Caco-2 (cell line): ENCODE results near the gene SPECC1L. TPM values are rescaled to one million over a fixed set of nuclear protein-coding genes. Genes with fewer than 3 reads are reported as not detected.

Source experiments
- BruUV-seq: library from RNA; stranded (reverse); fragments of 400-500 nt; replicated peaks from 2 replicates; lab custom pipeline; 2021; lab: Mats Ljungman, UMichigan
- CTCF ChIA-PET: fragments of 300-600 bp; sonication (Branson Sonifier 250); formaldehyde crosslinking; loops from one replicate; lab custom pipeline; 2022; ENCODE audit warnings: antibody characterized with exemption; lab: Charles Lee
- POLR2A ChIA-PET: fragments of 300-600 bp; sonication (Branson Sonifier 250); formaldehyde crosslinking; loops from one replicate; lab custom pipeline; 2022; ENCODE audit warnings: antibody characterized with exemption; lab: Charles Lee
- DNase-seq, 2 experiments: peaks; one replicate each; pipeline versions ENCODE4 v3.0.0 to v3.0.0-alpha.2; 2020 to 2022
- H3K27me3 ChIP-seq: replicated peaks from 2 replicates; pipeline ENCODE4 v1.6.0; 2011; ENCODE audit warnings: low read length; ENCODE audit not compliant: control insufficient read depth, insufficient read depth
- H3K36me3 ChIP-seq: 2 replicates; pipeline ENCODE4 v1.5.1; 2011; ENCODE audit warnings: low read length; ENCODE audit not compliant: control insufficient read depth, insufficient read depth
- H3K4me1 ChIP-seq: fragments of 250-450 bp; sonication (Bioruptor Pico); 2 replicates; pipeline ENCODE4 v1.5.1; 2020; ENCODE audit warnings: mild to moderate bottlenecking
- H3K4me3 ChIP-seq: 2 replicates; pipeline ENCODE4 v1.5.1; 2011; ENCODE audit warnings: low read depth, mild to moderate bottlenecking, control low read depth, low read length
- H3K9me3 ChIP-seq: fragments of 250-450 bp; sonication (Bioruptor Pico); 2 replicates; pipeline ENCODE4 v1.5.1; 2020; ENCODE audit warnings: mild to moderate bottlenecking, moderate library complexity
- H3K27ac Mint-ChIP-seq: one replicate; pipeline ENCODE4 v1.8.0; 2022; ENCODE audit warnings: mixed read lengths; ENCODE audit not compliant: unreplicated experiment
- H3K27me3 Mint-ChIP-seq: one replicate; pipeline ENCODE4 v1.8.0; 2022; ENCODE audit warnings: mixed read lengths; ENCODE audit not compliant: insufficient read depth, unreplicated experiment
- H3K36me3 Mint-ChIP-seq: one replicate; pipeline ENCODE4 v1.8.0; 2022; ENCODE audit warnings: mild to moderate bottlenecking, mixed read lengths; ENCODE audit not compliant: insufficient read depth, unreplicated experiment
- H3K4me1 Mint-ChIP-seq: one replicate; pipeline ENCODE4 v1.8.0; 2022; ENCODE audit warnings: low read depth, mixed read lengths; ENCODE audit not compliant: unreplicated experiment
- H3K4me3 Mint-ChIP-seq: one replicate; pipeline ENCODE4 v1.8.0; 2022; ENCODE audit warnings: mild to moderate bottlenecking, moderate library complexity, mixed read lengths; ENCODE audit not compliant: unreplicated experiment
- H3K9me3 Mint-ChIP-seq: one replicate; pipeline ENCODE4 v1.8.0; 2022; ENCODE audit warnings: mixed read lengths; ENCODE audit not compliant: unreplicated experiment
- intact Hi-C: fragments of 100-400 bp; cut with micrococcal nuclease; formaldehyde crosslinking; loops from one replicate; pipeline ENCODE4 v1.10.0; 2022; ENCODE audit not compliant: unreplicated experiment
- total RNA-seq: library from RNA; stranded (reverse); gene quantifications from 2 replicates; pipeline ENCODE4 v1.2.3, GENCODE V29; 2022
- TF ChIP-seq, protein P1 (sequence below), 2 experiments: fragments of 200-600 bp in 1 of 2; IDR thresholded peaks; 1 replicate in 1 of 2; 2 replicates in 1 of 2; pipeline versions ENCODE4 v1.5.1 to v1.8.0; 2011 to 2022; ENCODE audit warnings: antibody characterized with exemption in 1 of 2, control low read depth in 1 of 2, inconsistent platforms in 1 of 2, low read depth in 1 of 2, low read length in 1 of 2, mild to moderate bottlenecking in 1 of 2, moderate library complexity in 1 of 2; ENCODE audit not compliant: insufficient read depth in 1 of 2, severe bottlenecking in 1 of 2, unreplicated experiment in 1 of 2

The SPECC1L gene
- total RNA-seq, 1 experiment from 2014 or later, result 72.8 TPM

DNA sequence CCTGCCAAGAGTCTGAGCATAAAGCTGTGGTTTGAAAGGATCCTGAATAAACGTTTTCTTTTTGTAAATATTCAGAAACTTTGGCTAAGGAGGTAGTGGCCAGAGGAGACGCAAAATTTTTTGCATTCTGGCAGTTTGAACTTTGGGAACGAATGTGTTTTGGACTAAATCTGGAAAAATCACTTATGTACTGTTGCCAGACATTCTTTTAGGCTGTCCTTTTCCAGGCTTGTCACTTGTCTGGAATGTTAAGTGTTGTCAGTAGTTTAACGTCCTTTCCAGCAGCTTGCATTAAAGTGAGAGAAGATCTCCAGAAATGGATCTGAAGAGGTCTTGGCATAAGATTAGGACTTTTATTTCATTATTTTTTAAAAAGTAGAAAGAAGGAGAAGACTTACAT lies 18.5 kb downstream of the SPECC1L start:
- Histone ChIP-seq H3K27me3 (no peaks in the 10 kb centered on the region), H3K36me3 (no peaks in the 10 kb centered on the region), H3K4me3 (no peak overlapping the region), H3K9me3 (no peaks in the 10 kb centered on the region), H3K4me1 (peaks cover 8% of the 10 kb centered on the region)
- Mint-ChIP-seq H3K36me3 (peaks cover 6% of the 10 kb centered on the region), H3K4me3 (no peak overlapping the region), H3K9me3 (no peaks in the 10 kb centered on the region), H3K27ac (no peak overlapping the region), H3K27me3 (no peaks in the 10 kb centered on the region), H3K4me1 (peaks cover 18% of the 10 kb centered on the region)
- intact Hi-C loops, result no loop called here
- TF ChIP-seq, protein P1, sequence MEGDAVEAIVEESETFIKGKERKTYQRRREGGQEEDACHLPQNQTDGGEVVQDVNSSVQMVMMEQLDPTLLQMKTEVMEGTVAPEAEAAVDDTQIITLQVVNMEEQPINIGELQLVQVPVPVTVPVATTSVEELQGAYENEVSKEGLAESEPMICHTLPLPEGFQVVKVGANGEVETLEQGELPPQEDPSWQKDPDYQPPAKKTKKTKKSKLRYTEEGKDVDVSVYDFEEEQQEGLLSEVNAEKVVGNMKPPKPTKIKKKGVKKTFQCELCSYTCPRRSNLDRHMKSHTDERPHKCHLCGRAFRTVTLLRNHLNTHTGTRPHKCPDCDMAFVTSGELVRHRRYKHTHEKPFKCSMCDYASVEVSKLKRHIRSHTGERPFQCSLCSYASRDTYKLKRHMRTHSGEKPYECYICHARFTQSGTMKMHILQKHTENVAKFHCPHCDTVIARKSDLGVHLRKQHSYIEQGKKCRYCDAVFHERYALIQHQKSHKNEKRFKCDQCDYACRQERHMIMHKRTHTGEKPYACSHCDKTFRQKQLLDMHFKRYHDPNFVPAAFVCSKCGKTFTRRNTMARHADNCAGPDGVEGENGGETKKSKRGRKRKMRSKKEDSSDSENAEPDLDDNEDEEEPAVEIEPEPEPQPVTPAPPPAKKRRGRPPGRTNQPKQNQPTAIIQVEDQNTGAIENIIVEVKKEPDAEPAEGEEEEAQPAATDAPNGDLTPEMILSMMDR (IDR thresholded peaks at IDR 0.05; ENCODE audit: insufficient read depth in 1 of 2, low read depth in 1 of 2, low read length in 1 of 2, severe bottlenecking in 1 of 2, unreplicated experiment in 1 of 2), result no peak
- no TSS peak for BruUV-seq
- DNase-seq, result no peak
- ChIA-PET POLR2A (no interaction called here), CTCF (interaction anchor here (0.7 kb wide), 1 partner anchor 132 kb away, joined by 6 read pairs; no protein-coding TSS in a partner anchor)

GRCh38 chr22:24289741-24290163 lies 19.1 kb downstream of the SPECC1L start:
- ChIA-PET CTCF (no interaction called here), POLR2A (no interaction called here)
- Mint-ChIP-seq H3K4me3 (no peak overlapping the region), H3K36me3 (peaks cover 6% of the 10 kb centered on the region), H3K4me1 (peaks cover 14% of the 10 kb centered on the region), H3K27ac (no peak overlapping the region), H3K9me3 (no peaks in the 10 kb centered on the region), H3K27me3 (no peaks in the 10 kb centered on the region)
- H3K9me3 ChIP-seq, result no peaks in the 10 kb centered on the region
- intact Hi-C loops, result no loop called here
- H3K4me1 ChIP-seq, result peaks cover 5% of the 10 kb centered on the region
- BruUV-seq, result no TSS peak
- TF ChIP-seq, protein P1 (IDR thresholded peaks at IDR 0.05; ENCODE audit: insufficient read depth in 1 of 2, low read depth in 1 of 2, low read length in 1 of 2, severe bottlenecking in 1 of 2, unreplicated experiment in 1 of 2), result no peak
- no peak overlapping the region for H3K4me3 ChIP-seq
- H3K27me3 ChIP-seq, result no peaks in the 10 kb centered on the region
- no peak for DNase-seq
- H3K36me3 ChIP-seq, result no peaks in the 10 kb centered on the region

GRCh38 chr22:24290459-24290858 lies 19.8 kb downstream of the SPECC1L start:
- H3K4me1 ChIP-seq, result peaks cover 4% of the 10 kb centered on the region
- no peak for DNase-seq
- BruUV-seq, result no TSS peak
- no peaks in the 10 kb centered on the region for H3K27me3 Mint-ChIP-seq
- ChIA-PET CTCF (no interaction called here), POLR2A (no interaction called here)
- no peaks in the 10 kb centered on the region for H3K36me3 ChIP-seq
- no peak overlapping the region for H3K4me3 Mint-ChIP-seq
- intact Hi-C loops, result no loop called here
- H3K9me3 ChIP-seq, result no peaks in the 10 kb centered on the region
- H3K27me3 ChIP-seq, result no peaks in the 10 kb centered on the region
- no peak overlapping the region for H3K27ac Mint-ChIP-seq
- TF ChIP-seq, protein P1 (IDR thresholded peaks at IDR 0.05; ENCODE audit: insufficient read depth in 1 of 2, low read depth in 1 of 2, low read length in 1 of 2, severe bottlenecking in 1 of 2, unreplicated experiment in 1 of 2), result no peak
- H3K4me3 ChIP-seq, result no peak overlapping the region
- no peaks in the 10 kb centered on the region for H3K9me3 Mint-ChIP-seq
- H3K36me3 Mint-ChIP-seq, result peaks cover 6% of the 10 kb centered on the region
- peaks cover 9% of the 10 kb centered on the region for H3K4me1 Mint-ChIP-seq
